HuH-7.5 (cell line): Measurements from ENCODE around the gene EAF1.
A peak's percentile ranks its signal among the peaks of the same experiment; 100 is the strongest.
"Not testable (repeated sequence)": the region's sequence is repeated elsewhere in the genome, so short reads cannot be mapped to it uniquely, and the experiment has no call there.

Experiments used
- DNase-seq: peaks from one replicate; pipeline ENCODE4 v3.0.0; 2011; ENCODE audit warnings: low spot score

EAF1 gene

GRCh38 chr3:15405448-15406050 lies 21.8 kb upstream of the EAF1 start:
- peak; percentile 49 for DNase-seq

DNA sequence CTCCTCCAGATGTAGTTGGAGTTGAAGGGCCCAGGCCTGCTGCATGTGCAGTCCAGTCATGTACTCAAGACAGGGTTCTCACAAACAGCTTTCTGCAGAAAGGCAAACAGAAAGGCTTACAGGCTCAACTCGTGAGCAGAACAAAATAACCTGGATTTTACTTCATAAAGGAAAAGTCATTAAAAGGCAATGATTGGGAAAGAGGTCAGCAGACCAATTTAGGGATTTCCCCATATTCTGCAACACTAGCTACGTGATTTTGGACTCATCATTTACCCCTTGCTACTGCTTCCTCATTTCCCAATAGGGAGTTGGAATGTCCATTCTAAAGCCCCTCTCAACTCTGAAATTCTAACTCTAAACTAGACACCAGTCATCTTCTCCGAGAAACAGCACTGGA lies 18.2 kb upstream of the EAF1 start:
- no peak for DNase-seq

DNA sequence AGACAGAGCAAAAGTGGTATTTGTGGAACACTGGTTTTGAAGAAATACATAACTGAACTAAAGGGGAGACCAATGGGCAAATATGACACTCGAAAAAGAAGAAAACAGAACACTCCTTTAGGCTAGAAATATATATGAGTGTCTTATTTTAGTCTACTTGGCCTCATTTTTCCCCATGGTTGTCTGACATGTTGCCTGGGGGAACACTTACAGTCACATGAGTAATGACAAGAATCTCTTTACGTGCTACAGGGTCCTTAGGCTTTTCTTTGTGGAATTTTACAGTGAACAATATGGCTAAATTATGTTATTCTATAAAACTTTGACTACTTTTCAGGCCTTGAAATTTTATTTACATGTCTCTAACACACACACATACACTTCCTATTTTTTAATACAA lies 17.6 kb upstream of the EAF1 start:
- DNase-seq = no peak

GRCh38 chr3:15410966-15411365 lies 16.4 kb upstream of the EAF1 start:
- not testable (repeated sequence) for DNase-seq

DNA sequence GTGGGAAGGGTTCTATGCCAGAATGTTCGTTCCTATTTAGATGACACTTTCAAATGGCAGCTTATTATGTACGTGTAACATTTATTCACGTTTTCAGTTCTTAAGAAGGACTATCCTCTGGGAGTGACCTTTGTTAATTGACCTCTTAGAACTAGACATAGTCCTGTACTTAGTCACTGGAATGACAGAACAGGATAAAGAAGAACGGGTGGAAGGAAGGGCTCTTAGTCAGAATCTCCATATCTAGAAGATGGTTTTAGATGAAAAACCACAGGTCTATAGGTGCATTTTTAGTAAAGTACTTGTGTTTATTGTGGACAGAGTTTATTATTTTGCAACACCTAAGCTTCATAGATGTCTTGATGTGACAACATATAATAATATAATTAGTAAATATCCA lies 6.5 kb upstream of the EAF1 start:
- no peak for DNase-seq

DNA sequence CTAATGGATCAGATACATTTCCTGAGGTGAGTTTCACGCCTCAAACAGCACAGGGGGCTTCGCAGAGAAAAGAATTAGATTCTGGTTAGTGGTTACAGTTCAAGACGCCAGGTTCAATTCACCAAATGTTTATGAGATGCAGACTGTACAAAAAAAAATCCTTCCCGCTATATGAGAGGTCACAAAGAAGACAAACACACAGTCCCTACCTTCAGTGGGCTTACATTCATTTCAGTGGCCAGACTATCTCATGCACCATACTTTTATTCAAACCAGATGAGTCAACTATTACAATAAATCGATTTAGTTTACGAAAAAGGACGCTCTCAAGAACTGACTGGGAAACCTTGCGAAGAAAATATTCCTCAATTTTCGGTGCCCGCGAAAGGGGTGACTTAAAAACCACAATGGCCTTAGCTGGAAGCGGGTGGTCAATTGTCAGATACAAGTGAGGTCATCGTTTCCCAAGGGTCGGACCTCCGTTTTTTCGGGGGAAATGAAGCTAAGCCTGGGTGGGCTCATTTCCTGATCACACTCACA lies 749 bp upstream of the EAF1 start:
- DNase-seq = no peak

DNA sequence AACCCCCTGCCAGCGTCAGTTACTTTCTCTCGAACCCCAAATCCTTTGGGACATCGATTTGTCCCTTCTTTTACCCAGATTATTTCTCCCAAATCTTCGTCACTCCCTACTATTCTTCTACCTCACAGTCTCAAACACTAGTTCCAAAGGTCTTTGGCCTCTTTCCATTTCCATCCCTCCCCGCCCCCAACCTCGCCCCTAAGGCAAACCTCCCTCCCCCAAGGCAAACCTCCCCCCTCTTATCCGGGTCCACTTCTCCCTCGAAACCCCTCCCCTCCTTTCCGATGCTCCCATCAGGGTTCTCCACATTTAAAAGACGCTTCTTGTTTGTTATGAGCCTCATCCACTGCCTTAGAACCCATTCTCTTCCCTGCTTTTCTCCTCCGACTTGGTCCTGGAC lies 583 bp downstream of the EAF1 start:
- peak; percentile 21 for DNase-seq

DNA sequence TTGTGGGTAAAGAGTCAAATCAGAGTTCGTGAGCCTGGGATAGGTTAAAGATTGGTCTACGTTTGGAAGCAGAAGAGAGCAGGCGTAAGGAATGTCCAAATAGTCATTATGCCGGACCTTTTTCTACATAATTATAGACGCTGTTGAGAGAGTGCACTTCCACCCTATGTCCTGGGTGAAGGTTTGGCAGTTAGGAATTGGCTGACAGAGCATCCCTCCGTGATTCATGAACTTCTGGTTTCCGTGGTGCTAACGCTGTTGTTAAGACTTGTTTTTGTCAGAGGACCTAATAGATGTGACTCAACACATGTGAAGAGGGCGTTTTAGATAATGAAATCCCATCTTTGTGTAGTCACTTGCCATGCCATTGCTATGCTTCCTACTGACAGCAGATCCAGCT lies 1.1 kb downstream of the EAF1 start:
- no peak for DNase-seq

GRCh38 chr3:15429080-15429479 lies 1.7 kb downstream of the EAF1 start:
- DNase-seq = no peak

DNA sequence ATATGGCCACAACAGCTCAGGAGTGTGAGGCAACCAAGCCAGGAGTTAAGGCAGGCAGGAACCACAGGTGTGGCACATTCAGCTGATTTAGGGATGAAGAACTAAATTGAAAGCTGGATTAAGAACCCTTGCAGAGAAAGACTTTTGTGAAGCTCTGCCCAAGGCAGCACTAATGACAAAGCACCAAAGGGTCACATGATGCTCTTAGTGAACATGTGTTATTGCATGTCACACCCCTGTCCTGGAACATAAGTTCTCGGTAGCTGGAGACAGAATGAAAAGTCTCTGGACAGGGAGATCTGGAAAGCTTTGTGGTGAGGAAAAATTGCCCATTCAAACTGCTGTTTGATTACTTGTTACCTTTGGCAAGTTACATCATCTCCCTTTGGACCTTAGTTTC lies 3.2 kb downstream of the EAF1 start:
- no peak for DNase-seq

- DNase-seq = no peak
Observed at GRCh38 chr3:15431256-15431837, 3.9 kb downstream of the EAF1 start.

GRCh38 chr3:15433531-15433930 lies 6.1 kb downstream of the EAF1 start:
- DNase-seq = no peak

DNA sequence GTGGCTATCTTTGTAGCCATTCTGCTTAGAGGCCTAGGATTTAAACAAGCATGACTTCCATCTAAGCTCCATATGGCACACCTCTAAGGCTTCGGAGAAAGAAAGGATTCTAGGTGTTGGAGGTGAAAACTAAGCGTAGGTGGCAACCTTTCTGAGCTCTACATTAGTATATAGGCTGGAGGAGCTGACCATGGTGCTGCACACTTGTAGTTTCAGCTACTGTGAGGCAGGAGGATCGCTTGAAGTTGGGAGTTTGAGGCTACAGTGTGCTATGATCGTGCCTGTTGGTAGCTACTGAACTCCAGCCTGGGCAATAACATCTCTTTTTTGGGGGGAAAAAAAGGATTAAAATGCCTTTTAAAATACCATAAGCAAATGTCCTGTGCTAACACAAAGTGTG lies 7.4 kb downstream of the EAF1 start:
- DNase-seq = no peak

- DNase-seq = no peak
Observed at GRCh38 chr3:15436246-15436645, 8.8 kb downstream of the EAF1 start.

GRCh38 chr3:15438983-15439382 lies 11.6 kb downstream of the EAF1 start:
- no peak for DNase-seq

- DNase-seq = no peak
Observed at GRCh38 chr3:15439476-15439875, 12.1 kb downstream of the EAF1 start.

DNA sequence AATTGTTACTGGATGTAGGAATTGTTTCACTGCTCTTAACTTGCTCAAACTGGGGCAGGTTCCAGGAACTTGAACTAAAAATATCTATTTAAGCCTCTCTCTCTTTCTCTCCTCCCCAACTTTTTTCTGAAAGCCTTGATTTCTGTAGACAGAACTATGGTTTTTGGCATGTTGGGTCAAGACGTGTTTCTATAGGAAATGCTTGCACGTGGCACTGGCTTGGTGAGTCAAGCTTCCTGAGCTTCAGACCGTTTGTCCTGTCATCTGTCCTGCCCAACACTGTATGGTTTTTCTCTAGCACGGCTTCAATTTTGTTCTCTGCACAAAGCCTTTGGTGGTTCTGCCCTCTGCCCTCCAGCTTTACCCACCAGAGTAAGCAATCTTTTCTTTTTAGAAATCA lies 13.5 kb downstream of the EAF1 start:
- no peak for DNase-seq

DNA sequence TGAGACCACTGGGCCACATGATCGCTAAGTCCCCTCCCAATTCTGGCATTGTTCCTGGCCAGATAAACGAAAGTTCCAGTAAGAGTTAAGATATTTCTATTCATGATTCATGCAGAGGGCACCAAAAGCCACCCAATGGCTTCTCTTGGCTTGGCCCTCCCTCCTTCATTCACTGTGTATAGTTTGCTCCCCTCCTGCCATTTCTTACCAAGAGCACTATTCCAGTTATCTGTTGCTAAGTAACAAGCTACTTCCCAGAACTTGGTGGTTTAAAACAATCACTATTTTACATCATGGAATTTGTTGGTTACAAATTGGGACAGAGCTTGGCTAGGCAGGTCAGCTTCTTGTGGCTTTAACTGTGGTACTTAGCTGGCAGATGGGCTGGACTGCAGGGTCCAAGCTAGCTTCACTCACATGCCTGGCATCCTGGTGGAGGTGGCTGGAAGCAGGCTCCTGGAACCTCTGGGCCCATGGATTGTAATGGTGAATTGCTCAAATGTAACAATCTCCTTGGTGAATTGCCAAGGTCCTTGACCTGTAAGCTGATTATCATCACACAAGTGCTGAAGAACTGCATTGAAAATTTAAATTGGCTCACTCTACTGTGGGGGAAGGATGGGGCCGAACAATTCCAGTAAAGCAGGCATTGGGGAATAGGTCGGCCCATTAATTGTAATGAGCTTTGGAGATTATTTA lies 16.6 kb downstream of the EAF1 start:
- no peak for DNase-seq

DNA sequence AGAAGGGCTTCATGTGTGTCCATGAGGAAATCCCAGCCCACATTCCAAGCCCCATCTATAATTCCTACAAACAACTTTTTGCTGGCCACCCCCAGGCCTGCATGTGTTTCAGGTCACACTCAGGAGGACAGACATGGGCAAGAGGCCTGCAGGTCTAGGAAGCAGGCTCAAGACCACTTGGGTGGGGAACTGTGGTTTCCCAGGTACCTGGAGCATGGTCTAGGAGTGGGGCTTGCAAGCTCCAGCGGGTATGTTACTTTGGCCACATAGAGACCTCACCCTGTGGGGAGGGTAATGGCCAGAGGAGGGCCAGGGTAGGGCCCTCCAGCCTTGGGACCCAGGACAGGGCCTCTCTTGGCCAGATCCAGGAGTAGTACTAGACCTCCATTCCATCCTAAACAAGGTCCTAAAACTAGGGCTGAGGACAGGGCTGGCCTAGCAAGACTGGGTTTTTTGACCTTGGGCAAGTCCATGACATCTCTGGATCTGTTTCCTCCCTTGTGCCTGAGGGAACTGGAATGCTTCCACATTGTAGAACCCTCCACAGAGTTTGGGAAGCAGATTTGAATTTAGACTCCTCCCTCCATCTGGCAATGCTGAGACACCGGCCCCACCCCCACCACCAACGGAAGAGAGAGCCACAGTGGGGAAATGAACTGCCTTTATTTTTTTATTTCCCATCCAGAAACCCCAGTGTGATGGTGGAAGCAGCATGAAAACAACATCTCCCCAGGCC lies 22.3 kb downstream of the EAF1 start:
- no peak for DNase-seq

- no peak for DNase-seq
Observed at GRCh38 chr3:15450438-15451215, 23.2 kb downstream of the EAF1 start.

DNA sequence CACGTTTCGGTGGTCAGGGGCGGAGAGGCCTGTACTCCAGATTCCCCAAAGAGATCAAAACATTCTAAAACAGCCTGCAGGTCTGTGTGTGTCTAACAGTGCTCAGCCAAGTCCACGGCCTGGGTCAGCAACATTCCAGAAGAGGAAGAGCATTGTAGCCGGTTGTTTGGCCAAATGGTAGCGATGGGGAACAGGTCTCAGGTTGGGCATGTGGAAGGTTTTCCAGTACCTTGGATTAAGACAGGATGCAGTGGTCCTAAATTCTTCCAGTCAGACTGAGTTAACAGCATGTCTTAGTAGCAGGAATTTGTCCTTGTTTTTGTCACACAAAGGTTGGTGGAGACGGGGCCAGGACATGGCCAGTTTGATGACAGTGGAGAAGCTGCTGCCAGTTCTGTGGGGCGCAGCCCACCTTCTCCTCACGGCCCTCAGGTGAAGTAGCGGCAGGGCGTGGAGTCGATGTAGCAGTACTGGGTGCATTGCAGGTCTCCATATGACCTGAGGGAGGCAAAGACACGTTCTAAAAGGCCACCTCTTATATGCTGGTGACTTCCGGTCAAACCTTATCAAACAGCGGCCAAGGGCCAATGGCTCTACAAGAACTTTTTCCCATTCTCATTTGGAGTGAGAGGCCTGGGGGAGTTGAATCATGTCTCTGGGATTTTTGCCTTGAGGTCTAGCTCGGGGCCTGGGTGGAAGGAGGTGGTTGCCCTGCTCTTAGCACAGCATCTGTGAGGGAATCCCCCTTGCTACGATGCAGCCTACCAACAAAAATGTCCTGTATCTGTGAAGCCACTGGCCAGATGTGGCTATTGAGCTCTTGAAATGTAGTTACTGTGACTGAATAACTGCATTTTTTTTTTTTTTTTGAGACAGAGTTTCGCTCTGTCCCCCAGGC lies 24.1 kb downstream of the EAF1 start:
- DNase-seq = no peak
